ENCODE measurements around the gene PTPRG.

PTPRG gene

GRCh38 chr3:61841111-61841845 lies 279.9 kb downstream of the PTPRG start:
- DNase-seq: no peak

GRCh38 chr3:61841988-61842387 lies 280.6 kb downstream of the PTPRG start:
- no peak for DNase-seq

- no peak for DNase-seq
These were observed 283.0 kb downstream of the PTPRG start for GRCh38 chr3:61844346-61844745.

- DNase-seq: no peak
These were observed 285.1 kb downstream of the PTPRG start for GRCh38 chr3:61846488-61846887.

GRCh38 chr3:61847784-61848462 lies 286.6 kb downstream of the PTPRG start:
- DNase-seq: no peak

GRCh38 chr3:61848885-61849284 lies 287.5 kb downstream of the PTPRG start:
- no peak for DNase-seq

GRCh38 chr3:61853912-61854311 lies 292.5 kb downstream of the PTPRG start:
- DNase-seq: no peak

- no peak for DNase-seq
These were observed 293.8 kb downstream of the PTPRG start for GRCh38 chr3:61855211-61855610.

GRCh38 chr3:61857297-61857696 lies 295.9 kb downstream of the PTPRG start:
- DNase-seq: no peak

- DNase-seq: peak; percentile 3
These were observed 296.7 kb downstream of the PTPRG start for GRCh38 chr3:61858054-61858453.

- DNase-seq: no peak
These were observed 300.0 kb downstream of the PTPRG start for GRCh38 chr3:61861410-61861809.

GRCh38 chr3:61862614-61863289 lies 301.4 kb downstream of the PTPRG start:
- no peak for DNase-seq

- no peak for DNase-seq
These were observed 302.2 kb downstream of the PTPRG start for GRCh38 chr3:61863579-61863978.

- DNase-seq: no peak
These were observed 303.5 kb downstream of the PTPRG start for GRCh38 chr3:61864886-61865285.

GRCh38 chr3:61865466-61866152 lies 304.2 kb downstream of the PTPRG start:
- no peak for DNase-seq

- DNase-seq: no peak
These were observed 304.8 kb downstream of the PTPRG start for GRCh38 chr3:61866153-61866542.

GRCh38 chr3:61866961-61867461 lies 305.6 kb downstream of the PTPRG start:
- no peak for DNase-seq

GRCh38 chr3:61868499-61868898 lies 307.1 kb downstream of the PTPRG start:
- DNase-seq: no peak

- DNase-seq: no peak
These were observed 308.0 kb downstream of the PTPRG start for GRCh38 chr3:61869371-61869770.

- no peak for DNase-seq
These were observed 310.3 kb downstream of the PTPRG start for GRCh38 chr3:61871644-61872043.

GRCh38 chr3:61872077-61872706 lies 310.8 kb downstream of the PTPRG start:
- DNase-seq: no peak

- no peak for DNase-seq
These were observed 313.9 kb downstream of the PTPRG start for GRCh38 chr3:61875046-61875844.

Data from hematopoietic multipotent progenitor cell treated with erythropoietin and hydrocortisone succinate and interleukin-3 and kit ligand, for 6 days (in vitro differentiated cells).